Epithelial cell of umbilical artery (primary cell): Measurements from ENCODE around the gene ZNF785. TPM values are rescaled to one million over a fixed set of nuclear protein-coding genes. Genes with fewer than 3 reads are reported as not detected.

ENCODE experiments used
- total RNA-seq: library from RNA; depleted of rRNA; stranded (reverse); fragments of >200 nt; gene quantifications from 2 replicates; pipeline ENCODE4 v1.2.3, GENCODE V29; 2014

Gene ZNF785
- 6.2 and 6.7 TPM in 2 replicates for total RNA-seq

GRCh38 chr16:30585400-30586191, at the start of gene ZNF785:
ZNF785 (minus strand) TSS chr16:30585697; CDS start chr16:30585611, 86 bp downstream.

GRCh38 chr16:30609926-30610839, 24.7 kb upstream of the ZNF785 start, which contains the start of gene ZNF689:
ZNF689 (minus strand) TSS chr16:30610389; CDS start chr16:30610041, 348 bp downstream.

GRCh38 chr16:30571445-30572322, 13.8 kb downstream of the ZNF785 start, which contains the start of gene ZNF688:
ZNF688 (minus strand) TSS chr16:30571714; CDS start chr16:30571629, 85 bp downstream.

GRCh38 chr16:30557957-30558788, 27.3 kb downstream of the ZNF785 start, which contains the start of gene ZNF764:
ZNF764 (minus strand) TSS chr16:30558374; CDS start chr16:30558182, 192 bp downstream.

GRCh38 chr16:30534368-30535105, 51.0 kb downstream of the ZNF785 start, which contains the start of gene ZNF747:
ZNF747 (minus strand) TSS chr16:30534858; CDS start chr16:30534679, 179 bp downstream.

Other genes starting within 250 kb of the ZNF785 start
- 38.0 and 51.4 TPM in 2 replicates for gene CD2BP2, start 230.4 kb downstream of the ZNF785 start, total RNA-seq
- 29.2 and 33.1 TPM in 2 replicates for gene TBC1D10B, start 215.2 kb downstream of the ZNF785 start, total RNA-seq
- not detected in 2 replicates for gene MYL11, start 210.9 kb downstream of the ZNF785 start, total RNA-seq
- not detected in 2 replicates for gene SEPTIN1, start 203.1 kb downstream of the ZNF785 start, total RNA-seq
- gene ZNF48, start 190.3 kb downstream of the ZNF785 start, total RNA-seq, result 14.1 and 18.2 TPM in 2 replicates
- gene ZNF771, start 178.1 kb downstream of the ZNF785 start, total RNA-seq, result 12.2 and 17.2 TPM in 2 replicates
- 48.1 and 58.1 TPM in 2 replicates for gene DCTPP1, start 155.7 kb downstream of the ZNF785 start, total RNA-seq
- 14.3 and 15.2 TPM in 2 replicates for gene SEPHS2, start 139.8 kb downstream of the ZNF785 start, total RNA-seq
- not detected in 2 replicates for gene ITGAL, start 113.0 kb downstream of the ZNF785 start, total RNA-seq
- 16.6 and 17.8 TPM in 2 replicates for gene ZNF768, start 59.1 kb downstream of the ZNF785 start, total RNA-seq
- gene ZNF747, start 50.8 kb downstream of the ZNF785 start, total RNA-seq, result 5.2 and 6.7 TPM in 2 replicates
- gene ZNF764, start 27.3 kb downstream of the ZNF785 start, total RNA-seq, result 2.3 and 2.9 TPM in 2 replicates
- gene ZNF688, start 14.0 kb downstream of the ZNF785 start, total RNA-seq, result 4.7 and 6.5 TPM in 2 replicates
- gene ZNF689, start 24.7 kb upstream of the ZNF785 start, total RNA-seq, result 3.2 and 4.7 TPM in 2 replicates
- 4.0 and 6.8 TPM in 2 replicates for gene PRR14, start 65.3 kb upstream of the ZNF785 start, total RNA-seq
- gene FBRS, start 72.7 kb upstream of the ZNF785 start, total RNA-seq, result 10.4 and 17.2 TPM in 2 replicates
- gene SRCAP, start 113.5 kb upstream of the ZNF785 start, total RNA-seq, result 15.9 and 30.9 TPM in 2 replicates
- 23.7 and 24.5 TPM in 2 replicates for gene PHKG2, start 162.7 kb upstream of the ZNF785 start, total RNA-seq
- 1.5 and 1.6 TPM in 2 replicates for gene CFAP119, start 176.4 kb upstream of the ZNF785 start, total RNA-seq
- 57.8 and 73.3 TPM in 2 replicates for gene RNF40, start 176.6 kb upstream of the ZNF785 start, total RNA-seq
- gene ZNF629, start 201.5 kb upstream of the ZNF785 start, total RNA-seq, result 4.4 and 5.8 TPM in 2 replicates